Lower leg skin (tissue), 4 donors: ENCODE measurements around the gene YPEL1. TPM values are rescaled to one million over a fixed set of nuclear protein-coding genes. Genes with fewer than 3 reads are reported as not detected.

Experiments
- DNase-seq, 2 donors: peaks; one replicate each; pipeline ENCODE4 v3.0.0-alpha.2; 2019; ENCODE audit warnings: low spot score in 2 of 2
- H3K4me3 ChIP-seq: fragments of 200-600 bp; sonication (generic); 2 replicates; pipeline ENCODE4 v1.5.1; 2017; ENCODE audit warnings: mild to moderate bottlenecking, low read depth; ENCODE audit not compliant: poor library complexity, severe bottlenecking
- POLR2A ChIP-seq, 2 donors: fragments of 450-650 bp; IDR thresholded peaks; one replicate each; pipeline ENCODE4 v1.6.1; 2016 to 2017; ENCODE audit warnings: antibody characterized with exemption in 2 of 2, mild to moderate bottlenecking in 1 of 2, moderate library complexity in 1 of 2
- WGBS, 2 donors: methylation state at CpG; one replicate each; pipeline ENCODE4 v1.1.5; 2018; 5-methylcytosine and 5-hydroxymethylcytosine counted together
- intact Hi-C: fragments of 100-400 bp; cut with DNase I; formaldehyde crosslinking; loops from one replicate; pipeline ENCODE4 v1.15.0; 2023; ENCODE audit warnings: low total_unique reads
- total RNA-seq, 4 donors: library from RNA; depleted of rRNA; stranded (reverse); fragments of >200 nt; gene quantifications; one replicate each; pipeline ENCODE4 v1.1.0, GENCODE V29; 2016
- TF ChIP-seq, protein P1 (sequence below), 3 donors: fragments of 450-650 bp; IDR thresholded peaks; one replicate each; pipeline ENCODE4 v1.5.1; 2016; ENCODE audit warnings: antibody characterized with exemption in 3 of 3, mild to moderate bottlenecking in 3 of 3, moderate library complexity in 2 of 3

The YPEL1 gene
- total RNA-seq, 4 donors from 2014 or later, result 1.9 to 5.4 (median 2.8) TPM

DNA sequence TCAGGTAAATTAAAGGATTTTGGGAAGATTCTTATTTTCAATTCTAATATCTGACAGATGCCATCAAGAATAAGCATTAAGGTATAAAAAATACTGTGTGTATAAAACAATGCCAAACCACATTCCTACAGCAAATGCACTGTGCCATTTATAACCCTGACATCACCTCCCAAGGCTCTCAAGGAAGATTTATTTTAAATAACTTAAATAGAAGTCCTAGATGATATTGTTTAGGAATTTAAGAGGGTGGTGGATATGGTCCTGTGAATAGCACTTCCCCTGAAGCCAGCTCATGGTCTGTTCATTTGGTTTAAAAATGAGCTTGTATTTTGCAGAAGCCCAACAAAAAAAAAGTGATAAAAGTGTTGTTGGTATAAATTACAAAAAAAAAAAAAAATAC lies 37.7 kb downstream of the YPEL1 start:
- DNase-seq, result no peak
- no peak overlapping the region for H3K4me3 ChIP-seq
- no peak for TF ChIP-seq POLR2A (IDR thresholded peaks at IDR 0.05)
- TF ChIP-seq, protein P1, sequence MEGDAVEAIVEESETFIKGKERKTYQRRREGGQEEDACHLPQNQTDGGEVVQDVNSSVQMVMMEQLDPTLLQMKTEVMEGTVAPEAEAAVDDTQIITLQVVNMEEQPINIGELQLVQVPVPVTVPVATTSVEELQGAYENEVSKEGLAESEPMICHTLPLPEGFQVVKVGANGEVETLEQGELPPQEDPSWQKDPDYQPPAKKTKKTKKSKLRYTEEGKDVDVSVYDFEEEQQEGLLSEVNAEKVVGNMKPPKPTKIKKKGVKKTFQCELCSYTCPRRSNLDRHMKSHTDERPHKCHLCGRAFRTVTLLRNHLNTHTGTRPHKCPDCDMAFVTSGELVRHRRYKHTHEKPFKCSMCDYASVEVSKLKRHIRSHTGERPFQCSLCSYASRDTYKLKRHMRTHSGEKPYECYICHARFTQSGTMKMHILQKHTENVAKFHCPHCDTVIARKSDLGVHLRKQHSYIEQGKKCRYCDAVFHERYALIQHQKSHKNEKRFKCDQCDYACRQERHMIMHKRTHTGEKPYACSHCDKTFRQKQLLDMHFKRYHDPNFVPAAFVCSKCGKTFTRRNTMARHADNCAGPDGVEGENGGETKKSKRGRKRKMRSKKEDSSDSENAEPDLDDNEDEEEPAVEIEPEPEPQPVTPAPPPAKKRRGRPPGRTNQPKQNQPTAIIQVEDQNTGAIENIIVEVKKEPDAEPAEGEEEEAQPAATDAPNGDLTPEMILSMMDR (IDR thresholded peaks at IDR 0.05), result no peak
- intact Hi-C loops, result no loop called here

GRCh38 chr22:21697021-21697771 lies 38.4 kb downstream of the YPEL1 start:
- no peak overlapping the region for H3K4me3 ChIP-seq
- no peak for TF ChIP-seq POLR2A (IDR thresholded peaks at IDR 0.05)
- TF ChIP-seq, protein P1 (IDR thresholded peaks at IDR 0.05), result no peak
- no peak for DNase-seq
- intact Hi-C loops, result no loop called here
- 96 to 98% methylated on average over 14 to 16 of the region's 16 CpGs for WGBS, 2 donors

- intact Hi-C loops, result no loop called here
- H3K4me3 ChIP-seq, result no peak overlapping the region
- TF ChIP-seq POLR2A (IDR thresholded peaks at IDR 0.05), result no peak
- TF ChIP-seq, protein P1 (IDR thresholded peaks at IDR 0.05), result no peak
- WGBS, 2 donors, result 93 to 95% methylated on average over 3 to 6 of the region's 6 CpGs
- no peak for DNase-seq
Measured at GRCh38 chr22:21696115-21696514, 39.5 kb downstream of the YPEL1 start.

DNA sequence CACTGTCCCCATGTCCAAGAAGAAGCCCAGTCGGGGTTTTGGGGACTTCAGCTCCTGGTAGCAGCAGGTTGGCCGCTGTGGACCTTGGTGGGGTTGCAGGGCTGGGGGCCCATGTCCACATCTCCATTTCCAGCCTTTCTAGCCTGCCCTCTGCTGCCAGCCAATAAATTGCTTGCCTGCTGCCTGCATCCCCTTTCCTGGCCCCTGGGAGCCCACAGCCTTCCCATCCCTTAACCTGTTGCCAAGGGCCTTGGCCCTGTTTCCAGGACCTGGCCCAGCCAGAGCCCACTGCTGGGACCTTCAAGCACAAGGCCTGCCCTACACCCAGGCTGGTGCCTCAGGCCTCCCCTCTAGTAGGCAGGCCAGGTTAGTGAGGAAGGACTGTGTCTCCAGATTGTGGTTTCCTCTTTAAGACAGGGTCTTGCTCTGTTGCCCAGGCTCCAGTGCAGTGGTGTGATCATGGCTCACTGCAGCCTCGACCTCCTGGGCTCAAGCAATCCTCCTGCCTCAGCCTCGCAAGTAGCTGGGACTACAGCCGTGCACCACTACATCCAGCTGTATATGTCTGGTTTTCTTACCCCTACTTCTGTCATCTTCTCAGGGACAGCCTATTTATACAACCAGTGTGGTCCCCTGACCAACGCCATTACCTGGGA lies 40.0 kb downstream of the YPEL1 start:
- intact Hi-C loops, result no loop called here
- TF ChIP-seq, protein P1 (IDR thresholded peaks at IDR 0.05), result no peak
- no peak for TF ChIP-seq POLR2A (IDR thresholded peaks at IDR 0.05)
- WGBS, 2 donors, result 94% methylated on average over 6 of the region's 6 CpGs
- no peak for DNase-seq
- no peak overlapping the region for H3K4me3 ChIP-seq

DNA sequence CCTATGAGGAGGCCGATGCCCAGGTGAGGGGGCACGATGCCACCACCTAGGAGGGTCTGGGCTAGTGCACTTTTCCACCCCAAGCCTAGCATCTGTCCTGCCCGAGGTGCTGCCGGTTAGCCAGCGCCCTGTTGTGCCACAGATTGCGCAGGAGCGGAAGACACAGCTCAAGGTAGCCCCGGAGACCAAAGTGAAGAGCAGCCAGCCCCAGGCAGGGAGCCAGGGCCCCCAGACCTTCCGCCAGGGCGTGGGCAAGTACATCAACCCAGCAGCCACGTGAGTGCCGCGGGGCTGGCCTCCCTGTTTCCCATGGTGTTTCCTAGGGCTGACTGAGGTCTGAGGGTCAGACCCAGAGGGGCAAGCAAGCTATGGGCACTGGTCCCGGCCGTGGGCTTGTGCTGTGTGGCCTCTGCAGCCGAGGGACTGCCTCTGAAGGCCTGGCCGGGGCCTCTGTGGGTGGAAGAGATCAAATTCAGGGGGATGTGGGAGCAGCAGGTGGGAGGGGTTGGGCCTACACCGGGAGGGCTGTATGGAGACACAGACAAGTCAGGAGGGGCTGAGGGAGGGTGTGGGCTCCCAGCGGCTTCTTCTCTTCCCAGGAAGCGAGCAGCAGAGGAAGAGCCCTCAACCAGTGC lies 40.7 kb downstream of the YPEL1 start:
- no peak for DNase-seq
- 84 to 91% methylated on average over 12 to 18 of the region's 20 CpGs for WGBS, 2 donors
- TF ChIP-seq, protein P1 (IDR thresholded peaks at IDR 0.05), result no peak
- no peak for TF ChIP-seq POLR2A (IDR thresholded peaks at IDR 0.05)
- intact Hi-C loops, result no loop called here
- H3K4me3 ChIP-seq, result no peak overlapping the region
